ENCODE data around the gene GABRD. TPM values are rescaled to one million over a fixed set of nuclear protein-coding genes. Genes with fewer than 3 reads are reported as not detected.

Gene GABRD
- total RNA-seq, 1 experiment from 2014 or later: 15.6 TPM

DNA sequence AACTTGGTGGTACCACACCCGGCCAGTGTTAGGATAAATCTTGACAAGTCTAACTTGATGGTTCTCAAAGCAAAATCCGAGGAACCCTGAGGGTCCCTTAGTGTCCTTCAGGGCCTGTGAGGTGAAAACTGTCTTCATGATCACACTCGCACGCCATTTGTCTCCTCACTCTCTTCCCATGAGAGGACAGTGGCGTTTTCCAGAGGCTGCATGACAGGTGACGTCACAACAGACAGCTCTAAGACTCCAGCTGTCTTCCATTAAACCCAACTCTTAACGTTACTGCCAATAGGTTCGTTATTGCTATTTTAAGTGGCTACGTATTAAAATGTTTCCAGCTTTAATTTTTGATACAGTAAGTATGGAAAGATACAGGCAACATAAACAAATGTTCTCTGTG, 29.4 kb upstream of the GABRD start:
- DNase-seq (ENCODE audit: low read depth, low spot score): no peak
- Histone ChIP-seq H3K79me2 (ENCODE audit: insufficient read depth, low read length) (no peaks in the 10 kb centered on the region), H3K4me1 (ENCODE audit: control insufficient read depth in 1 of 2, insufficient read depth in 2 of 2, low read length in 2 of 2) (no peaks in the 10 kb centered on the region), H3K9me2 (ENCODE audit: insufficient read depth) (no peaks in the 10 kb centered on the region), H4K20me1 (ENCODE audit: insufficient read depth) (no peaks in the 10 kb centered on the region), H3K27ac (ENCODE audit: low read depth, low read length) (no peak overlapping the region), H3K27me3 (ENCODE audit: insufficient read depth, low read length) (no peaks in the 10 kb centered on the region), H3K36me3 (ENCODE audit: control insufficient read depth in 1 of 2, insufficient read depth in 2 of 2, low read length in 2 of 2) (no peaks in the 10 kb centered on the region), H3K4me3 (replicated peaks in 1 of 2; ENCODE audit: low read depth in 1 of 2, low read length in 2 of 2) (no peak overlapping the region), H2AFZ (ENCODE audit: low read depth, low read length, poor library complexity, severe bottlenecking) (no peak overlapping the region), H3K4me2 (ENCODE audit: low read length) (no peak overlapping the region), H3K9ac (ENCODE audit: low read length) (no peak overlapping the region), H3K9me3 (ENCODE audit: control insufficient read depth in 1 of 2, insufficient read depth in 1 of 2, low read depth in 1 of 2, low read length in 2 of 2) (no peaks in the 10 kb centered on the region)
- ChIA-PET CTCF (no interaction called here), RAD21 (ENCODE audit: low non-redundant PET in 1 of 2, low total read pairs in 2 of 2, uncharacterized antibody in 2 of 2, unreplicated experiment in 2 of 2) (no interaction called here), POLR2A (no interaction called here)
- intact Hi-C loops (cut with micrococcal nuclease): no loop called here
- TF ChIP-seq SP1 (IDR thresholded peaks at IDR 0.05; ENCODE audit: low read depth) (no peak), RAD21 (IDR thresholded peaks at IDR 0.05; ENCODE audit: low read depth) (no peak), EGR1 (IDR thresholded peaks at IDR 0.05; ENCODE audit: low read depth) (no peak), SIN3A (IDR thresholded peaks at IDR 0.05; ENCODE audit: low read depth) (no peak), POLR2A (IDR thresholded peaks at IDR 0.05; ENCODE audit: borderline replicate concordance, extremely low read depth, insufficient read depth, insufficient read length) (no peak), POLR2AphosphoS5 (IDR thresholded peaks at IDR 0.05; ENCODE audit: low read depth, low read length) (no peak), YY1 (IDR thresholded peaks at IDR 0.05; ENCODE audit: extremely low read depth, insufficient replicate concordance, low read depth, low read length) (no peak), MAX (IDR thresholded peaks at IDR 0.05) (no peak), ZBTB33 (IDR thresholded peaks at IDR 0.05; ENCODE audit: extremely low read depth, insufficient replicate concordance, low read length) (no peak), TCF7L2 (IDR thresholded peaks at IDR 0.05; ENCODE audit: borderline replicate concordance, extremely low read depth, insufficient read depth, insufficient read length) (no peak), EZH2 (IDR thresholded peaks at IDR 0.05) (no peak), EZH2phosphoT487 (IDR thresholded peaks at IDR 0.05; ENCODE audit: borderline replicate concordance) (no peak), FOSL1 (IDR thresholded peaks at IDR 0.05; ENCODE audit: low read depth) (no peak), ELF1 (IDR thresholded peaks at IDR 0.05; ENCODE audit: borderline replicate concordance, low read depth) (no peak), CBX3 (IDR thresholded peaks at IDR 0.05; ENCODE audit: low read depth) (no peak), JUND (IDR thresholded peaks at IDR 0.05) (no peak)
- TF ChIP-seq, protein P1, sequence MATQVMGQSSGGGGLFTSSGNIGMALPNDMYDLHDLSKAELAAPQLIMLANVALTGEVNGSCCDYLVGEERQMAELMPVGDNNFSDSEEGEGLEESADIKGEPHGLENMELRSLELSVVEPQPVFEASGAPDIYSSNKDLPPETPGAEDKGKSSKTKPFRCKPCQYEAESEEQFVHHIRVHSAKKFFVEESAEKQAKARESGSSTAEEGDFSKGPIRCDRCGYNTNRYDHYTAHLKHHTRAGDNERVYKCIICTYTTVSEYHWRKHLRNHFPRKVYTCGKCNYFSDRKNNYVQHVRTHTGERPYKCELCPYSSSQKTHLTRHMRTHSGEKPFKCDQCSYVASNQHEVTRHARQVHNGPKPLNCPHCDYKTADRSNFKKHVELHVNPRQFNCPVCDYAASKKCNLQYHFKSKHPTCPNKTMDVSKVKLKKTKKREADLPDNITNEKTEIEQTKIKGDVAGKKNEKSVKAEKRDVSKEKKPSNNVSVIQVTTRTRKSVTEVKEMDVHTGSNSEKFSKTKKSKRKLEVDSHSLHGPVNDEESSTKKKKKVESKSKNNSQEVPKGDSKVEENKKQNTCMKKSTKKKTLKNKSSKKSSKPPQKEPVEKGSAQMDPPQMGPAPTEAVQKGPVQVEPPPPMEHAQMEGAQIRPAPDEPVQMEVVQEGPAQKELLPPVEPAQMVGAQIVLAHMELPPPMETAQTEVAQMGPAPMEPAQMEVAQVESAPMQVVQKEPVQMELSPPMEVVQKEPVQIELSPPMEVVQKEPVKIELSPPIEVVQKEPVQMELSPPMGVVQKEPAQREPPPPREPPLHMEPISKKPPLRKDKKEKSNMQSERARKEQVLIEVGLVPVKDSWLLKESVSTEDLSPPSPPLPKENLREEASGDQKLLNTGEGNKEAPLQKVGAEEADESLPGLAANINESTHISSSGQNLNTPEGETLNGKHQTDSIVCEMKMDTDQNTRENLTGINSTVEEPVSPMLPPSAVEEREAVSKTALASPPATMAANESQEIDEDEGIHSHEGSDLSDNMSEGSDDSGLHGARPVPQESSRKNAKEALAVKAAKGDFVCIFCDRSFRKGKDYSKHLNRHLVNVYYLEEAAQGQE (IDR thresholded peaks at IDR 0.05; ENCODE audit: low read depth): no peak
- TF ChIP-seq, protein P2, sequence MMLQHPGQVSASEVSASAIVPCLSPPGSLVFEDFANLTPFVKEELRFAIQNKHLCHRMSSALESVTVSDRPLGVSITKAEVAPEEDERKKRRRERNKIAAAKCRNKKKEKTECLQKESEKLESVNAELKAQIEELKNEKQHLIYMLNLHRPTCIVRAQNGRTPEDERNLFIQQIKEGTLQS (IDR thresholded peaks at IDR 0.05): no peak
- TF ChIP-seq, protein P3, sequence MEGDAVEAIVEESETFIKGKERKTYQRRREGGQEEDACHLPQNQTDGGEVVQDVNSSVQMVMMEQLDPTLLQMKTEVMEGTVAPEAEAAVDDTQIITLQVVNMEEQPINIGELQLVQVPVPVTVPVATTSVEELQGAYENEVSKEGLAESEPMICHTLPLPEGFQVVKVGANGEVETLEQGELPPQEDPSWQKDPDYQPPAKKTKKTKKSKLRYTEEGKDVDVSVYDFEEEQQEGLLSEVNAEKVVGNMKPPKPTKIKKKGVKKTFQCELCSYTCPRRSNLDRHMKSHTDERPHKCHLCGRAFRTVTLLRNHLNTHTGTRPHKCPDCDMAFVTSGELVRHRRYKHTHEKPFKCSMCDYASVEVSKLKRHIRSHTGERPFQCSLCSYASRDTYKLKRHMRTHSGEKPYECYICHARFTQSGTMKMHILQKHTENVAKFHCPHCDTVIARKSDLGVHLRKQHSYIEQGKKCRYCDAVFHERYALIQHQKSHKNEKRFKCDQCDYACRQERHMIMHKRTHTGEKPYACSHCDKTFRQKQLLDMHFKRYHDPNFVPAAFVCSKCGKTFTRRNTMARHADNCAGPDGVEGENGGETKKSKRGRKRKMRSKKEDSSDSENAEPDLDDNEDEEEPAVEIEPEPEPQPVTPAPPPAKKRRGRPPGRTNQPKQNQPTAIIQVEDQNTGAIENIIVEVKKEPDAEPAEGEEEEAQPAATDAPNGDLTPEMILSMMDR (IDR thresholded peaks at IDR 0.05 in 2 of 3, conservative IDR thresholded peaks at IDR 0.05 in 1 of 3; ENCODE audit: borderline replicate concordance in 1 of 3, insufficient read depth in 1 of 3, low read depth in 2 of 3, low read length in 2 of 3): no peak
- ATAC-seq: no peak
- BruUV-seq (replicated peaks): no TSS peak
